ES-I3 (cell line): ENCODE data around the gene ANXA4.

Experiments
- H3K36me3 ChIP-seq: 2 replicates; pipeline ENCODE4 v1.6.1; 2013; ENCODE audit warnings: mild to moderate bottlenecking, low read length, control low read depth, moderate library complexity; ENCODE audit not compliant: insufficient read depth
- H3K4me1 ChIP-seq: 2 replicates; pipeline ENCODE4 v1.6.1; 2013; ENCODE audit warnings: mild to moderate bottlenecking, control low read depth, low read length; ENCODE audit not compliant: insufficient read depth
- H3K9ac ChIP-seq: 2 replicates; pipeline ENCODE4 v1.6.1; 2013; ENCODE audit warnings: low read depth, mild to moderate bottlenecking, low read length, moderate library complexity
- H3K9me3 ChIP-seq: 2 replicates; pipeline ENCODE4 v1.6.1; 2013; ENCODE audit warnings: mild to moderate bottlenecking, low read length, moderate library complexity; ENCODE audit not compliant: control insufficient read depth, insufficient read depth

ANXA4 gene

GRCh38 chr2:69835666-69836065 is 93.7 kb downstream of the ANXA4 start:
- peaks cover 4% of the 10 kb centered on the region; the same call in 1 of the 2 replicates for H3K36me3 ChIP-seq
- no peaks in the 10 kb centered on the region for H3K4me1 ChIP-seq
- H3K9ac ChIP-seq, result no peak overlapping the region
- no peaks in the 10 kb centered on the region for H3K9me3 ChIP-seq

- Histone ChIP-seq H3K9ac (no peak overlapping the region), H3K36me3 (peaks cover 5% of the 10 kb centered on the region; the same call in 1 of the 2 replicates), H3K4me1 (no peaks in the 10 kb centered on the region), H3K9me3 (no peaks in the 10 kb centered on the region)
These were observed 94.4 kb downstream of the ANXA4 start for GRCh38 chr2:69836316-69836715.

DNA sequence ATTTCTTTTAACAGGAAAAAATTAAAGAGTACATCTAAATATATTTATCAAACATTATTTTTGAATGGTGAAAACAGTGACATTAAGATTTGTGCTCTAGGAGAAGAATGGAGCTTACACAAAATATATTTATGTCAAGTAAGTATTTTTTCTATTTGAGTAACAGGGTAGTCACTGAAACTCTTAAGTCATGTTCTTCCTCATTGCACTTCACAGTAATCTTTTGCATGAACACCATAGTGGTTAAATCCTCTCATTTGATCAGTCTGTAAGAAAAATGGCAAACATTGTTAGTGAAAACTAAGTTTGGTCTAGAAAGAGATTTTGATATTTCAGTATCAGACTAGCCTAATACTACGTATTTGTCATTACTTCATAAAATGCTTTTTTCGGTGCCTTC is 95.6 kb downstream of the ANXA4 start:
- H3K9me3 ChIP-seq, result no peaks in the 10 kb centered on the region
- H3K4me1 ChIP-seq, result no peaks in the 10 kb centered on the region
- no peak overlapping the region for H3K9ac ChIP-seq
- peaks cover 5% of the 10 kb centered on the region; the same call in 1 of the 2 replicates for H3K36me3 ChIP-seq

GRCh38 chr2:69843993-69844392 is 102.1 kb downstream of the ANXA4 start:
- H3K4me1 ChIP-seq, result no peaks in the 10 kb centered on the region
- H3K9ac ChIP-seq, result no peak overlapping the region
- no peaks in the 10 kb centered on the region for H3K9me3 ChIP-seq
- peaks cover 3% of the 10 kb centered on the region; the same call in 1 of the 2 replicates for H3K36me3 ChIP-seq

- Histone ChIP-seq H3K9ac (no peak overlapping the region), H3K36me3 (peaks cover 3% of the 10 kb centered on the region; the same call in 1 of the 2 replicates), H3K9me3 (no peaks in the 10 kb centered on the region), H3K4me1 (no peaks in the 10 kb centered on the region)
These were observed 102.6 kb downstream of the ANXA4 start for GRCh38 chr2:69844560-69844959.

DNA sequence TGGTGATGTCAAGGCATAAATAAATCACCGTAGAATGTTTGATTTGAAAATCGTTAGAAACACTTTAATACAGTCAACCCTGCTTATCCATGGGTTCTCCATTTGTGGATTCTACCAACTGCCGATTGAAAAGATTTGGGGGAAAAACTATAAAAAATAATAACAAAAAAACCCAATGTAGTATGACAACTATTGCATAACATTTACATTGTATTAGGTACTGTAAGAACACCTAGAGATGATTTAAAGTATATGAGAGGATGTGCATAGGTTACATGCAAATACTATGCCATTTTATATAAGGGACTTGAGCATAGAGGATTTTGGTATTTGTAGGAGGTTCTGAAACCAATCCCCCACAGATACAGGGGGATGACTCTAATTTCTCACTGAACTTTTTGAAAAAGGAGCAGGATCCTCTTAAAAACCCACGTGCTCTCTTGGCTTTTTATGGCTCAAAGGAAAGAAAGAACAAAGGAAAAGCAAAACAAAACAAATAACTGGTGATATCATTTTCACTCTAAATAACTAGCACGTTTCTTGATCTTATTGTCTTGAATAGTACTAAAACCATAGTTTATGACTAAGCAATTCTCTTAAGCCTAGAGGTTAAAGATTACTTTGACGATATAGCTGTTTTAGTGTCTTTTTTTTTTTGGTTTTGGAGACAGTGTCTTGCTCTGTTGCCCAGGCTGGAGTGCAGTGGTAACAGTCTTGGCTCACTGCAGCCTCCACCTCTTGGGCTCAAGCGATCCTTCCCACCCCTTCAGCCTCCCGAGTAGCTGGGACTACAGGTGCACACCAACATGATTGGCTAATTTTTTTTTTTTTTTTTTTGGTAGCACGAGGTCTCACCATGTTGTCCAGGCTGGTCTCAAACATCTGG is 104.5 kb downstream of the ANXA4 start:
- Histone ChIP-seq H3K9ac (no peak overlapping the region), H3K36me3 (peaks cover 2% of the 10 kb centered on the region; the same call in 1 of the 2 replicates)

GRCh38 chr2:69847068-69847828 is 105.3 kb downstream of the ANXA4 start:
- Histone ChIP-seq H3K36me3 (peaks cover 2% of the 10 kb centered on the region; the same call in 1 of the 2 replicates), H3K4me1 (no peaks in the 10 kb centered on the region), H3K9ac (no peak overlapping the region), H3K9me3 (no peaks in the 10 kb centered on the region)

More for the DNA sequence above, 104.5 kb downstream of the ANXA4 start:
- no peaks in the 10 kb centered on the region for H3K4me1 ChIP-seq
- no peaks in the 10 kb centered on the region for H3K9me3 ChIP-seq

GRCh38 chr2:69848186-69848790 is 106.4 kb downstream of the ANXA4 start:
- Histone ChIP-seq H3K9ac (no peak overlapping the region), H3K36me3 (peaks cover 2% of the 10 kb centered on the region; the same call in 1 of the 2 replicates), H3K4me1 (no peaks in the 10 kb centered on the region), H3K9me3 (no peaks in the 10 kb centered on the region)

DNA sequence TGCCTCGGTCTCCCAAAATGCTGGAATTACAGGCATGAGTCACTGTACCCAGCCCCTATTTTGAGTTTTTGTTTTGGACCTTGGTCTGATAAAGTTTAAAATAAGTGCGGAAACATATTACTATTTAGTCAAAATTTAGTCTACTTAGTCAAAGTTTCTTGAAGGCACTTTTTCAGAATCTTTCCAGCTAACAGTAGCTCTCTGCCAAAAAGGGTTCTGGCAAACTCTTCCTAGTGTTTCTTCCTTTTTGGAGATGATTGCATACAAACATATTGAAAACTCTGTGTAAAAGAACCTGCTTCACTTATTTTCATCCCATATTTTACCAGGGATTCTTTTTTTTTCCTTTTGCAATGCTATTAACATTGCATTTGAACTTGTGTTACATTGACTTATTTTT is 116.3 kb downstream of the ANXA4 start:
- Histone ChIP-seq H3K36me3 (no peaks in the 10 kb centered on the region), H3K4me1 (no peaks in the 10 kb centered on the region), H3K9ac (no peak overlapping the region), H3K9me3 (no peaks in the 10 kb centered on the region)

- no peaks in the 10 kb centered on the region for H3K9me3 ChIP-seq
- H3K36me3 ChIP-seq, result no peaks in the 10 kb centered on the region; the same call in none of the 2 replicates
- no peaks in the 10 kb centered on the region for H3K4me1 ChIP-seq
- H3K9ac ChIP-seq, result no peak overlapping the region
These were observed 121.4 kb downstream of the ANXA4 start for GRCh38 chr2:69863298-69863697.
